Stomach (tissue), 4 donors: ENCODE results near the gene SEC22C.

Experiments used
- CTCF ChIP-seq, 7 experiments: fragments of 450-650 bp in 4 of 7; fragments of 200-600 bp in 3 of 7; sonication (generic) in 3 of 7; IDR thresholded peaks; one replicate each; pipeline ENCODE4 v1.5.1; 2016 to 2019; ENCODE audit warnings: antibody characterized with exemption in 7 of 7, control low read depth in 2 of 7, mild to moderate bottlenecking in 1 of 7
- EP300 ChIP-seq: sonication (generic); formaldehyde crosslinking; IDR thresholded peaks from one replicate; pipeline ENCODE4 v1.6.1; 2017; ENCODE audit warnings: antibody characterized with exemption
- POLR2A ChIP-seq, 4 donors: fragments of 450-650 bp; IDR thresholded peaks; one replicate each; pipeline ENCODE4 v1.6.1; 2016; ENCODE audit warnings: antibody characterized with exemption in 4 of 4, control low read depth in 2 of 4, mild to moderate bottlenecking in 1 of 4, moderate library complexity in 1 of 4
- POLR2AphosphoS5 ChIP-seq, 3 donors: sonication (generic); formaldehyde crosslinking; IDR thresholded peaks; one replicate each; pipeline ENCODE4 v1.6.1; 2016; ENCODE audit warnings: antibody characterized with exemption in 3 of 3

DNA sequence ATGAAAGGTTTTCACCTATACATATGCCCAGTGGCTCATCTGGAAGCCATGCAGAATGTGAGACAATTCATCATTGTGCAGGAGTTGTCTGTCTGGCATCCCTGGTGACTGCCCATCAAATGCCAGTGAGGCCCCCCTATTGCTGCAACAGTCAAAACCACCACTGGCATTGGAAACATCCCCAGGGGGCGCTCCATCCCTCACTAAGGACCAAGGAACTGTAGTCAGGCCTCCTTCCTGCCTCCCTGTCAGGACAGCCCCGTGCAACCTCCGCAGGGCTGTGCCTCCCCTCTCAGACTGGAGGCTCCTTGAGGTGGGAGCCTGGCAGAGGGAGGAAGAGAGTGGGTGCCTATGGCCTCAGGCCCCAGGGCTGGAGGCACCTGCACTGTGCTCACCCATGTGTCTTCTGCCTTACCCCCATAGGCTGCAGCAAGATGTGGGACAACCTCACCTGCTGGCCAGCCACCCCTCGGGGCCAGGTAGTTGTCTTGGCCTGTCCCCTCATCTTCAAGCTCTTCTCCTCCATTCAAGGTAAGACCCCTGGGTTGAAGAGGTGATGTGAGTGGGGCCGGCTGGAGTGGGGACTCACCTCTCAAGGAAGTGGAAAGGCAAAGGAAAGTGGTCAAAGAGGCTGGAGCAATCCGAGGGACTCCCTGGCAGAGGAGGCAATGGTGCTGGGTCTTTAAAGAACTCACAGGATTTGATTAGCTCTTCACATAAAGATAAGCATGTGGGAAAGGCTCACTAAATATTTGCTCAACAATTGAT, 62.8 kb downstream of the SEC22C start:
- no peak for TF ChIP-seq CTCF (IDR thresholded peaks at IDR 0.05)
- TF ChIP-seq POLR2A (IDR thresholded peaks at IDR 0.05), result no peak
- TF ChIP-seq POLR2AphosphoS5 (IDR thresholded peaks at IDR 0.05), result no peak
- TF ChIP-seq EP300, result no peak
